WTC11 (cell line): ENCODE results near the gene RABEP2. TPM values are rescaled to one million over a fixed set of nuclear protein-coding genes. Genes with fewer than 3 reads are reported as not detected.
A peak's percentile ranks its signal among the peaks of the same experiment; 100 is the strongest.

Experiments
- ARID4B ChIP-seq: sonication (generic); formaldehyde crosslinking; IDR thresholded peaks from 2 replicates; pipeline ENCODE4 v1.8.0; 2023; ENCODE audit warnings: missing genetic modification reagents, mild to moderate bottlenecking, borderline replicate concordance
- ATF1 ChIP-seq: sonication (generic); formaldehyde crosslinking; IDR thresholded peaks from 2 replicates; pipeline ENCODE4 v1.8.1; 2023; ENCODE audit warnings: mild to moderate bottlenecking, moderate library complexity, missing genetic modification reagents
- CREM ChIP-seq: sonication (generic); formaldehyde crosslinking; IDR thresholded peaks from 2 replicates; pipeline ENCODE4 v1.8.1; 2022; ENCODE audit warnings: mild to moderate bottlenecking, missing genetic modification reagents, moderate library complexity
- E2F5 ChIP-seq: sonication (generic); formaldehyde crosslinking; IDR thresholded peaks from 2 replicates; pipeline ENCODE4 v1.8.1; 2022; ENCODE audit warnings: mild to moderate bottlenecking, moderate library complexity, missing genetic modification reagents
- FOXJ3 ChIP-seq: sonication (generic); formaldehyde crosslinking; IDR thresholded peaks from 2 replicates; pipeline ENCODE4 v1.9.0; 2021; ENCODE audit warnings: missing genetic modification reagents, mild to moderate bottlenecking, borderline replicate concordance
- GABPB1 ChIP-seq: sonication (generic); formaldehyde crosslinking; IDR thresholded peaks from 2 replicates; pipeline ENCODE4 v1.8.1; 2023; ENCODE audit warnings: mild to moderate bottlenecking, missing genetic modification reagents
- JAZF1 ChIP-seq: fragments of 250-450 bp; sonication (Bioruptor Pico); IDR thresholded peaks from 2 replicates; pipeline ENCODE4 v1.9.0; 2021; ENCODE audit warnings: moderate library complexity, mild to moderate bottlenecking, inconsistent platforms
- MXD4 ChIP-seq: fragments of 250-450 bp; sonication (Bioruptor Pico); IDR thresholded peaks from 2 replicates; pipeline ENCODE4 v1.8.0; 2021; ENCODE audit warnings: mild to moderate bottlenecking, moderate library complexity, borderline replicate concordance
- MYBL2 ChIP-seq: sonication (generic); formaldehyde crosslinking; IDR thresholded peaks from 2 replicates; pipeline ENCODE4 v1.8.1; 2023; ENCODE audit warnings: mild to moderate bottlenecking, moderate library complexity, missing genetic modification reagents
- SMAD4 ChIP-seq: sonication (generic); formaldehyde crosslinking; IDR thresholded peaks from 2 replicates; pipeline ENCODE4 v1.8.0; 2022; ENCODE audit warnings: mild to moderate bottlenecking, missing genetic modification reagents
- SP1 ChIP-seq: sonication (generic); formaldehyde crosslinking; conservative IDR thresholded peaks from 2 replicates; pipeline ENCODE4 v1.8.1; 2022; ENCODE audit warnings: missing genetic modification reagents
- ZNF219 ChIP-seq: sonication (generic); formaldehyde crosslinking; IDR thresholded peaks from 2 replicates; pipeline ENCODE4 v1.8.0; 2023; ENCODE audit warnings: missing genetic modification reagents, mild to moderate bottlenecking, borderline replicate concordance
- ZNF317 ChIP-seq: sonication (generic); formaldehyde crosslinking; IDR thresholded peaks from 2 replicates; pipeline ENCODE4 v1.8.1; 2023; ENCODE audit warnings: low read depth, mild to moderate bottlenecking, moderate library complexity, missing genetic modification reagents, borderline replicate concordance
- ZNF423 ChIP-seq: fragments of 250-450 bp; sonication (Bioruptor Pico); IDR thresholded peaks from 2 replicates; pipeline ENCODE4 v2.1.2; 2022; ENCODE audit warnings: mild to moderate bottlenecking, moderate library complexity
- ZNF512 ChIP-seq: sonication (generic); formaldehyde crosslinking; IDR thresholded peaks from 2 replicates; pipeline ENCODE4 v1.8.1; 2022; ENCODE audit warnings: missing genetic modification reagents, borderline replicate concordance
- total RNA-seq: library from RNA; stranded (reverse); gene quantifications from 3 replicates; pipeline ENCODE4 v1.2.3, GENCODE V29; 2021
- TF ChIP-seq, protein P1 (sequence below): sonication (generic); formaldehyde crosslinking; IDR thresholded peaks from 2 replicates; pipeline ENCODE4 v1.8.0; 2023; ENCODE audit warnings: mild to moderate bottlenecking, missing genetic modification reagents
- TF ChIP-seq, protein P2 (sequence below): sonication (generic); formaldehyde crosslinking; IDR thresholded peaks from 2 replicates; pipeline ENCODE4 v1.8.1; 2023; ENCODE audit warnings: mild to moderate bottlenecking, moderate library complexity, missing genetic modification reagents
- TF ChIP-seq, protein P3 (sequence below): sonication (generic); formaldehyde crosslinking; IDR thresholded peaks from 2 replicates; pipeline ENCODE4 v1.8.0; 2022; ENCODE audit warnings: mild to moderate bottlenecking, missing genetic modification reagents
- TF ChIP-seq, protein P4 (sequence below): sonication (generic); formaldehyde crosslinking; conservative IDR thresholded peaks from 2 replicates; pipeline ENCODE4 v1.8.1; 2023; ENCODE audit warnings: mild to moderate bottlenecking, low read depth, missing genetic modification reagents, moderate library complexity
- TF ChIP-seq, protein P5 (sequence below): sonication (generic); formaldehyde crosslinking; IDR thresholded peaks from 2 replicates; pipeline ENCODE4 v1.8.0; 2022; ENCODE audit warnings: mild to moderate bottlenecking, missing genetic modification reagents

Gene RABEP2
- total RNA-seq, 1 experiment from 2014 or later, result 24.0 TPM

- TF ChIP-seq, protein P1, sequence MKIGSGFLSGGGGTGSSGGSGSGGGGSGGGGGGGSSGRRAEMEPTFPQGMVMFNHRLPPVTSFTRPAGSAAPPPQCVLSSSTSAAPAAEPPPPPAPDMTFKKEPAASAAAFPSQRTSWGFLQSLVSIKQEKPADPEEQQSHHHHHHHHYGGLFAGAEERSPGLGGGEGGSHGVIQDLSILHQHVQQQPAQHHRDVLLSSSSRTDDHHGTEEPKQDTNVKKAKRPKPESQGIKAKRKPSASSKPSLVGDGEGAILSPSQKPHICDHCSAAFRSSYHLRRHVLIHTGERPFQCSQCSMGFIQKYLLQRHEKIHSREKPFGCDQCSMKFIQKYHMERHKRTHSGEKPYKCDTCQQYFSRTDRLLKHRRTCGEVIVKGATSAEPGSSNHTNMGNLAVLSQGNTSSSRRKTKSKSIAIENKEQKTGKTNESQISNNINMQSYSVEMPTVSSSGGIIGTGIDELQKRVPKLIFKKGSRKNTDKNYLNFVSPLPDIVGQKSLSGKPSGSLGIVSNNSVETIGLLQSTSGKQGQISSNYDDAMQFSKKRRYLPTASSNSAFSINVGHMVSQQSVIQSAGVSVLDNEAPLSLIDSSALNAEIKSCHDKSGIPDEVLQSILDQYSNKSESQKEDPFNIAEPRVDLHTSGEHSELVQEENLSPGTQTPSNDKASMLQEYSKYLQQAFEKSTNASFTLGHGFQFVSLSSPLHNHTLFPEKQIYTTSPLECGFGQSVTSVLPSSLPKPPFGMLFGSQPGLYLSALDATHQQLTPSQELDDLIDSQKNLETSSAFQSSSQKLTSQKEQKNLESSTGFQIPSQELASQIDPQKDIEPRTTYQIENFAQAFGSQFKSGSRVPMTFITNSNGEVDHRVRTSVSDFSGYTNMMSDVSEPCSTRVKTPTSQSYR (CRISPR knock-in tag), result peak; percentile 20; the same call in 1 of the 2 replicates
- TF ChIP-seq, protein P2, sequence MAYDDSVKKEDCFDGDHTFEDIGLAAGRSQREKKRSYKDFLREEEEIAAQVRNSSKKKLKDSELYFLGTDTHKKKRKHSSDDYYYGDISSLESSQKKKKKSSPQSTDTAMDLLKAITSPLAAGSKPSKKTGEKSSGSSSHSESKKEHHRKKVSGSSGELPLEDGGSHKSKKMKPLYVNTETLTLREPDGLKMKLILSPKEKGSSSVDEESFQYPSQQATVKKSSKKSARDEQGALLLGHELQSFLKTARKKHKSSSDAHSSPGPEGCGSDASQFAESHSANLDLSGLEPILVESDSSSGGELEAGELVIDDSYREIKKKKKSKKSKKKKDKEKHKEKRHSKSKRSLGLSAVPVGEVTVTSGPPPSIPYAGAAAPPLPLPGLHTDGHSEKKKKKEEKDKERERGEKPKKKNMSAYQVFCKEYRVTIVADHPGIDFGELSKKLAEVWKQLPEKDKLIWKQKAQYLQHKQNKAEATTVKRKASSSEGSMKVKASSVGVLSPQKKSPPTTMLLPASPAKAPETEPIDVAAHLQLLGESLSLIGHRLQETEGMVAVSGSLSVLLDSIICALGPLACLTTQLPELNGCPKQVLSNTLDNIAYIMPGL, result peak; percentile 65; the same call in 1 of the 2 replicates
- TF ChIP-seq, protein P3, sequence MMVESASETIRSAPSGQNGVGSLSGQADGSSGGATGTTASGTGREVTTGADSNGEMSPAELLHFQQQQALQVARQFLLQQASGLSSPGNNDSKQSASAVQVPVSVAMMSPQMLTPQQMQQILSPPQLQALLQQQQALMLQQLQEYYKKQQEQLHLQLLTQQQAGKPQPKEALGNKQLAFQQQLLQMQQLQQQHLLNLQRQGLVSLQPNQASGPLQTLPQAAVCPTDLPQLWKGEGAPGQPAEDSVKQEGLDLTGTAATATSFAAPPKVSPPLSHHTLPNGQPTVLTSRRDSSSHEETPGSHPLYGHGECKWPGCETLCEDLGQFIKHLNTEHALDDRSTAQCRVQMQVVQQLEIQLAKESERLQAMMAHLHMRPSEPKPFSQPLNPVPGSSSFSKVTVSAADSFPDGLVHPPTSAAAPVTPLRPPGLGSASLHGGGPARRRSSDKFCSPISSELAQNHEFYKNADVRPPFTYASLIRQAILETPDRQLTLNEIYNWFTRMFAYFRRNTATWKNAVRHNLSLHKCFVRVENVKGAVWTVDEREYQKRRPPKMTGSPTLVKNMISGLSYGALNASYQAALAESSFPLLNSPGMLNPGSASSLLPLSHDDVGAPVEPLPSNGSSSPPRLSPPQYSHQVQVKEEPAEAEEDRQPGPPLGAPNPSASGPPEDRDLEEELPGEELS (CRISPR knock-in tag), result peak; percentile 95
- TF ChIP-seq ATF1 (CRISPR knock-in tag) (0 out of 2 replicates have a peak, but pooled peaks have one; percentile 59), SMAD4 (CRISPR knock-in tag) (peak; percentile 93), E2F5 (CRISPR knock-in tag) (peak; percentile 97), FOXJ3 (CRISPR knock-in tag) (peak; percentile 91), ARID4B (CRISPR knock-in tag) (peak; percentile 93; the same call in 1 of the 2 replicates), ZNF512 (CRISPR knock-in tag) (no peak), SP1 (CRISPR knock-in tag) (peak; percentile 12; the same call in 1 of the 2 replicates), MXD4 (CRISPR knock-in tag) (no peak), ZNF423 (no peak), JAZF1 (no peak), ZNF317 (CRISPR knock-in tag) (0 out of 2 replicates have a peak, but pooled peaks have one; percentile 10), MYBL2 (CRISPR knock-in tag) (no peak; the same call in 1 of the 2 replicates), CREM (CRISPR knock-in tag) (peak; percentile 82), ZNF219 (peak; percentile 91; the same call in 1 of the 2 replicates), GABPB1 (no peak)
- TF ChIP-seq, protein P4, sequence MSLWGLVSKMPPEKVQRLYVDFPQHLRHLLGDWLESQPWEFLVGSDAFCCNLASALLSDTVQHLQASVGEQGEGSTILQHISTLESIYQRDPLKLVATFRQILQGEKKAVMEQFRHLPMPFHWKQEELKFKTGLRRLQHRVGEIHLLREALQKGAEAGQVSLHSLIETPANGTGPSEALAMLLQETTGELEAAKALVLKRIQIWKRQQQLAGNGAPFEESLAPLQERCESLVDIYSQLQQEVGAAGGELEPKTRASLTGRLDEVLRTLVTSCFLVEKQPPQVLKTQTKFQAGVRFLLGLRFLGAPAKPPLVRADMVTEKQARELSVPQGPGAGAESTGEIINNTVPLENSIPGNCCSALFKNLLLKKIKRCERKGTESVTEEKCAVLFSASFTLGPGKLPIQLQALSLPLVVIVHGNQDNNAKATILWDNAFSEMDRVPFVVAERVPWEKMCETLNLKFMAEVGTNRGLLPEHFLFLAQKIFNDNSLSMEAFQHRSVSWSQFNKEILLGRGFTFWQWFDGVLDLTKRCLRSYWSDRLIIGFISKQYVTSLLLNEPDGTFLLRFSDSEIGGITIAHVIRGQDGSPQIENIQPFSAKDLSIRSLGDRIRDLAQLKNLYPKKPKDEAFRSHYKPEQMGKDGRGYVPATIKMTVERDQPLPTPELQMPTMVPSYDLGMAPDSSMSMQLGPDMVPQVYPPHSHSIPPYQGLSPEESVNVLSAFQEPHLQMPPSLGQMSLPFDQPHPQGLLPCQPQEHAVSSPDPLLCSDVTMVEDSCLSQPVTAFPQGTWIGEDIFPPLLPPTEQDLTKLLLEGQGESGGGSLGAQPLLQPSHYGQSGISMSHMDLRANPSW (CRISPR knock-in tag), result no peak; the same call in 1 of the 2 replicates
- TF ChIP-seq, protein P5, sequence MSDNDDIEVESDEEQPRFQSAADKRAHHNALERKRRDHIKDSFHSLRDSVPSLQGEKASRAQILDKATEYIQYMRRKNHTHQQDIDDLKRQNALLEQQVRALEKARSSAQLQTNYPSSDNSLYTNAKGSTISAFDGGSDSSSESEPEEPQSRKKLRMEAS (CRISPR knock-in tag), result peak; percentile 98
These were observed 45.0 kb downstream of the RABEP2 start (continued) for GRCh38 chr16:28879841-28880588.
